22Rv1 (cell line): ENCODE results near the gene STAC3.

Experiments
- H3K27ac ChIP-seq: fragments of 450-650 bp; 2 replicates; pipeline ENCODE4 v1.5.1; 2017
- CTCF ChIP-seq: fragments of 450-650 bp; IDR thresholded peaks from 2 replicates; pipeline ENCODE4 v1.5.1; 2017; ENCODE audit warnings: mild to moderate bottlenecking
- ZFX ChIP-seq: fragments of 450-650 bp; IDR thresholded peaks from 2 replicates; pipeline ENCODE4 v1.6.1; 2017; ENCODE audit warnings: antibody characterized with exemption, borderline replicate concordance

Gene STAC3

DNA sequence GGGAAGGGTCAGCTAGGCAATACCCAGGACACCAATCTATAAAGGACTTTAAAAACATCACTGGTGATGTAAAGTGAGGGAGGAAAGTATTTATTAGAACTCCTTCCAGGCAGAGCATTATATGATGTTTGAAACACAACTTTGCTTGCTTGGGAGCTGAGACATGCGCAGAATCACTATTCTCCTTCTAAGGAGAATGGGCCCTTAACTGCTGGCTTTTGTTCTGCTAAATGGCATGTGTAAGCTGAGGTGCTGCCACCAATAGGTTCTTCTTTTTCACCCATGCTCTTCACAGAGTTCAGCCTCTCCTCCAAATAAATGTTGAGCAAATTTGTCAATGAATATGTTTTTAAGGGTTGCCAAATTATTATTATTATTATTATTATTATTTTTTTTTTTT is 3.9 kb downstream of the STAC3 start:
- H3K27ac ChIP-seq = no peak overlapping the region
- no peak for TF ChIP-seq ZFX
- no peak for TF ChIP-seq CTCF

DNA sequence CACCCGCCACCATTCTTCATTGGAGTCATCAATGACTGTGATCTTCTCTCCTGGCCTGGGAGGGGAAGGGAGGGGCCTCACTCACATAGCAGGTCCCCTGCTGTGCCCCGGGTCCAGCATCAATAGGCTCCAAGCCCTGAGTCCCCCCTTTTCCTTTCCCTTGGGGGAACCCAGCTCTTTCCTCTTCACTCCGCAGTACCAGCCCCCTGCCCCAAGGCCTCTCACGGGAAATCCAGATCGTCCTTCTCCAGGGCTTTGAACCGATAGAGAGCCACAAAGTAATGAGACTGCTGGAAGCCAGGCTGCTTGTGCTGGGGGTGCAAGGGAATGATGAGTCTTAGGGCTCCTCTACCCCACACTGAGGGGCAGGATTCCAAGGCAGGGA is 6.7 kb downstream of the STAC3 start:
- no peak overlapping the region; the same call in 1 of the 2 replicates for H3K27ac ChIP-seq
- no peak for TF ChIP-seq ZFX
- TF ChIP-seq CTCF = no peak

- TF ChIP-seq CTCF (peak; percentile 90), ZFX (no peak)
- peak overlapping the region; percentile 100 for H3K27ac ChIP-seq
Measured at GRCh38 chr12:57243521-57244311, 7.3 kb downstream of the STAC3 start.

DNA sequence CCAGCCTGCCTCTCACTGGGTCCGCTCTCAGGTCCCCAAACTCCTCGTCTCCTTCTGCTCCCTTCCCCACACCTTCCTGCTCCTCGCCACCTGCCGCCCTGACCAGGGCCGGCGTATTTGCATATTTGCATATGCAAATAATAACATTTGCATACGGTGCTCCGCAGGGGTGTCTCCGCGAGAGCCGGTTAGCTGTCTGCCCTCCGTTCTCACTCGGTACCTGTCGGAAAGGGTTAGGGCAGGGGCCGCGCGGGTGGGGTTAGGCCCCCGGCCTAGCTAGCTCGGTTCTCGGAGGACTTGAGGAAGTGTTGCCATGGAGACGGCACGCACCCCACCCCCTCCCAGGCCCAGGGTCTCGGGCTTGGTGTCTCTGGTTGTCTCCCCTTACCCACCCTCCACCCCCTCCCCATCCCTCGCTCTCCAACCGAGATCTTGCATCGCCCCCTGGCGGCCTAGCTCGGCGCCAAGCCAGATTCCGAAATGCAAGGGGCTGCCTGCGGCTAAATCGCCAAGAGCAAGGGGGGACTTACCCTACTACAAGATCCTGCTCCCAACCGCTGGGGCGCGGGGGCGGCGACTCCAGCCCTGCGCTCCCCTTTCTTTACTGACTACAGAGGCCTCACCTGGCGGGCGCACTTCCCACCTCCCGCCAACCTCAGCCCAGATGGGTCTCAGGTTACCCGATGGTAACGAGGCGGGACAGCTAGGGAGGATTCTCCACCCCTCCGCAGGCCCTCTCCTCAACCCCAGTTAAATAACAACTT is 8.1 kb downstream of the STAC3 start:
- TF ChIP-seq ZFX (no peak), CTCF (peak; percentile 73)
- peak overlapping the region; percentile 100 for H3K27ac ChIP-seq

- peak overlapping the region; percentile 100 for H3K27ac ChIP-seq
- TF ChIP-seq CTCF = no peak
- no peak for TF ChIP-seq ZFX
Measured at GRCh38 chr12:57242329-57242690, 8.7 kb downstream of the STAC3 start.

GRCh38 chr12:57241402-57242310 is 9.3 kb downstream of the STAC3 start:
- H3K27ac ChIP-seq = peak overlapping the region; percentile 100
- TF ChIP-seq ZFX = no peak
- TF ChIP-seq CTCF = no peak
